C4-2B (cell line): ENCODE data around the gene PARVG.

Experiments
- ZFX ChIP-seq: fragments of 450-650 bp; IDR thresholded peaks from 2 replicates; pipeline ENCODE4 v1.6.1; 2017
- TF ChIP-seq, protein P1 (sequence below): fragments of 450-650 bp; conservative IDR thresholded peaks from 2 replicates; pipeline ENCODE4 v1.5.1; 2017; ENCODE audit warnings: mild to moderate bottlenecking

DNA sequence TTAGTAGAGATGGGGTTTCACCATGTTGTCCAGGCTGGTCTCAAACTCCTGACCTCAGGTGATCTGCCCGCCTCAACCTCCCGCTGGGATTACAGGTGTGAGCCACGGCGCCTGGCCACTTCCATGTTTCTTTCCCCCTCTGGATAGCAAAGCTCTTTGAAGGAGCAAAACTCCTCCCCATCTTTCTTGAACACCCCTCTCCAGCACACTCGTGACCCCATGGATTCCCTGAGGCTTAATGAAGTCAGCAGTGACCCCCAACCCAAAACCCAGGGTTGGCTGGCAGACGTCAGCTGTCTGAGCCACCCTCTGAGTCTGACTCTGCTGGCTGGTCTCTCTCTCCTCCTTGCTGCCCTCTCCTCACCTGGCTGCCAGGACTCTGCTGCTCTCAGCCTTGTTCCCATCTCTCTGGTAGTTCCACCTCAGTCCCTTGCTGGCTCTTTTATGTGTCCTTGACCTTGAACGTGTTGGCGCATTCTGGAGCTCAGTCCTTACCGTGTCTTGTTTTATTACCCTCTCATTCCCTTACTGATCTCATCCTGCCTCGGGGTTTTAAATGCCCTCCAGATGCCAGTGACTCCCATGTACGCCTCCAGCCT lies 44.5 kb downstream of the PARVG start:
- TF ChIP-seq, protein P1, sequence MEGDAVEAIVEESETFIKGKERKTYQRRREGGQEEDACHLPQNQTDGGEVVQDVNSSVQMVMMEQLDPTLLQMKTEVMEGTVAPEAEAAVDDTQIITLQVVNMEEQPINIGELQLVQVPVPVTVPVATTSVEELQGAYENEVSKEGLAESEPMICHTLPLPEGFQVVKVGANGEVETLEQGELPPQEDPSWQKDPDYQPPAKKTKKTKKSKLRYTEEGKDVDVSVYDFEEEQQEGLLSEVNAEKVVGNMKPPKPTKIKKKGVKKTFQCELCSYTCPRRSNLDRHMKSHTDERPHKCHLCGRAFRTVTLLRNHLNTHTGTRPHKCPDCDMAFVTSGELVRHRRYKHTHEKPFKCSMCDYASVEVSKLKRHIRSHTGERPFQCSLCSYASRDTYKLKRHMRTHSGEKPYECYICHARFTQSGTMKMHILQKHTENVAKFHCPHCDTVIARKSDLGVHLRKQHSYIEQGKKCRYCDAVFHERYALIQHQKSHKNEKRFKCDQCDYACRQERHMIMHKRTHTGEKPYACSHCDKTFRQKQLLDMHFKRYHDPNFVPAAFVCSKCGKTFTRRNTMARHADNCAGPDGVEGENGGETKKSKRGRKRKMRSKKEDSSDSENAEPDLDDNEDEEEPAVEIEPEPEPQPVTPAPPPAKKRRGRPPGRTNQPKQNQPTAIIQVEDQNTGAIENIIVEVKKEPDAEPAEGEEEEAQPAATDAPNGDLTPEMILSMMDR: no peak
- no peak for TF ChIP-seq ZFX
